Small intestine (tissue), 7 donors: ENCODE results near the gene RAB29. TPM values are rescaled to one million over a fixed set of nuclear protein-coding genes. Genes with fewer than 3 reads are reported as not detected.

Source experiments
- DNase-seq, 2 donors: peaks; one replicate each; pipeline versions ENCODE4 v3.0.0 to v3.0.0-alpha.2; 2013
- FAIRE-seq: peaks from 2 replicates; lab custom pipeline; 2012; peaks lifted over from hg19 to GRCh38; lab: Jason Lieb, UNC
- H3K27ac ChIP-seq, 3 donors: one replicate each; pipeline ENCODE4 v1.5.1; 2013; ENCODE audit warnings: low read length in 2 of 3, mild to moderate bottlenecking in 2 of 3, control low read depth in 1 of 3, inconsistent platforms in 1 of 3, low read depth in 1 of 3, moderate library complexity in 1 of 3
- H3K27me3 ChIP-seq, 3 donors: one replicate each; pipeline ENCODE4 v1.6.1; 2013; ENCODE audit warnings: low read length in 3 of 3, inconsistent platforms in 1 of 3; ENCODE audit not compliant: control insufficient read depth in 3 of 3, insufficient read depth in 3 of 3
- H3K36me3 ChIP-seq, 3 donors: one replicate each; pipeline ENCODE4 v1.6.1; 2013; ENCODE audit warnings: low read length in 3 of 3, inconsistent platforms in 1 of 3, low read depth in 1 of 3, mild to moderate bottlenecking in 1 of 3, moderate library complexity in 1 of 3; ENCODE audit not compliant: control insufficient read depth in 3 of 3, insufficient read depth in 2 of 3
- H3K4me1 ChIP-seq, 3 donors: one replicate each; pipeline ENCODE4 v1.6.1; 2013; ENCODE audit warnings: low read length in 2 of 3, inconsistent platforms in 1 of 3, low read depth in 1 of 3, mild to moderate bottlenecking in 1 of 3, moderate library complexity in 1 of 3; ENCODE audit not compliant: control insufficient read depth in 3 of 3, insufficient read depth in 2 of 3
- H3K4me3 ChIP-seq, 3 donors: one replicate each; pipeline ENCODE4 v1.5.1; 2013; ENCODE audit warnings: low read length in 3 of 3, control low read depth in 1 of 3, inconsistent platforms in 1 of 3, low read depth in 1 of 3, mild to moderate bottlenecking in 1 of 3, moderate library complexity in 1 of 3
- H3K9me3 ChIP-seq, 2 donors: one replicate each; pipeline ENCODE4 v1.6.1; 2013; ENCODE audit warnings: low read depth in 1 of 2, low read length in 1 of 2; ENCODE audit not compliant: control insufficient read depth in 2 of 2, insufficient read depth in 1 of 2
- WGBS, 3 donors: extraction: QIAGEN DNeasy Blood & Tissue Kit; methylation state at CpG; one replicate each; pipeline ENCODE4 v1.1.7; 2013; 5-methylcytosine and 5-hydroxymethylcytosine counted together
- polyA plus RNA-seq, 4 donors: library from polyadenylated mRNA; stranded (reverse) in 3 of 4; unstranded in 1 of 4; fragments of 200-250 nt in 3 of 4; fragments of 120-200 nt in 1 of 4; gene quantifications; one replicate each; pipeline versions ENCODE4 v1.2.1 to v1.2.3, GENCODE V29; 2013
- donor health status: healthy with polysubstance abuse.
- donor health status: control.
- donor health status: control.
- donor health status: Bipolar disorder and iron deficiency.
- donor health status: healthy.

Gene RAB29
- polyA plus RNA-seq, 4 donors: 7.4 to 152 (median 8.9) TPM

GRCh38 chr1:205782627-205783432 lies 7.5 kb upstream of the RAB29 start:
- H3K36me3 ChIP-seq: no peaks in the 10 kb centered on the region
- no peak overlapping the region for H3K4me3 ChIP-seq
- H3K27me3 ChIP-seq: no peaks in the 10 kb centered on the region
- WGBS, 3 donors: 60 to 67% (median 64%) methylated on average over 4 of the region's 4 CpGs
- H3K9me3 ChIP-seq: no peaks in the 10 kb centered on the region
- DNase-seq: no peak
- FAIRE-seq: no peak
- no peak overlapping the region for H3K27ac ChIP-seq
- H3K4me1 ChIP-seq: peaks cover 0 to 23% (median 0%) of the 10 kb centered on the region in 3 donors

GRCh38 chr1:205780335-205780734 lies 5.1 kb upstream of the RAB29 start:
- WGBS, 3 donors: 70 to 86% (median 80%) methylated on average over 5 of the region's 5 CpGs
- no peak overlapping the region for H3K4me3 ChIP-seq
- no peaks in the 10 kb centered on the region for H3K36me3 ChIP-seq
- H3K9me3 ChIP-seq: no peaks in the 10 kb centered on the region
- DNase-seq: no peak
- no peak overlapping the region for H3K27ac ChIP-seq
- H3K27me3 ChIP-seq: no peaks in the 10 kb centered on the region
- H3K4me1 ChIP-seq: peaks cover 0 to 13% (median 0%) of the 10 kb centered on the region in 3 donors
- no peak for FAIRE-seq

- 25 to 70% (median 55%) methylated on average over 2 of the region's 2 CpGs for WGBS, 3 donors
- H3K4me1 ChIP-seq: peaks cover 0 to 9% (median 0%) of the 10 kb centered on the region in 3 donors
- no peak for FAIRE-seq
- H3K9me3 ChIP-seq: no peaks in the 10 kb centered on the region
- H3K36me3 ChIP-seq: no peaks in the 10 kb centered on the region
- H3K27ac ChIP-seq: no peak overlapping the region
- peaks cover 0 to 3% (median 0%) of the 10 kb centered on the region in 3 donors for H3K27me3 ChIP-seq
- H3K4me3 ChIP-seq: no peak overlapping the region
- no peak for DNase-seq
Measured at GRCh38 chr1:205777994-205778393, 2.7 kb upstream of the RAB29 start.

- peaks cover 0 to 7% (median 0%) of the 10 kb centered on the region in 3 donors for H3K4me1 ChIP-seq
- peak overlapping the region in 2 of 3 donors; percentile 52 to 99 for H3K4me3 ChIP-seq
- peaks cover 0 to 9% (median 0%) of the 10 kb centered on the region in 3 donors for H3K36me3 ChIP-seq
- peaks cover 0 to 3% (median 0%) of the 10 kb centered on the region in 3 donors for H3K27me3 ChIP-seq
- peak overlapping the region in 1 of 3 donors; percentile 95 for H3K27ac ChIP-seq
- no peak for DNase-seq
- no peak for FAIRE-seq
- no peaks in the 10 kb centered on the region for H3K9me3 ChIP-seq
Measured at GRCh38 chr1:205775717-205776056, 405 bp upstream of the RAB29 start.

GRCh38 chr1:205774198-205775014 lies 876 bp downstream of the RAB29 start:
- DNase-seq (peak; percentile 23 to 82), FAIRE-seq (no peak)
- Histone ChIP-seq H3K27me3 (peaks cover 0 to 3% (median 0%) of the 10 kb centered on the region in 3 donors), H3K9me3 (no peaks in the 10 kb centered on the region), H3K36me3 (peaks cover 0 to 9% (median 0%) of the 10 kb centered on the region in 3 donors), H3K4me3 (peak overlapping the region; percentile 52 to 99 (median 72)), H3K27ac (peak overlapping the region; percentile 0 to 95 (median 83)), H3K4me1 (peaks cover 0 to 5% (median 0%) of the 10 kb centered on the region in 3 donors)
- WGBS, 3 donors: 6 to 11% (median 7%) methylated on average over 35 to 36 of the region's 36 CpGs

- no peak overlapping the region for H3K4me3 ChIP-seq
- FAIRE-seq (no peak), DNase-seq (no peak)
- H3K27ac ChIP-seq: no peak overlapping the region
- WGBS, 3 donors: 85 to 88% (median 86%) methylated on average over 2 of the region's 2 CpGs
- peaks cover 0 to 9% (median 0%) of the 10 kb centered on the region in 3 donors for H3K36me3 ChIP-seq
- no peaks in the 10 kb centered on the region for H3K9me3 ChIP-seq
- H3K4me1 ChIP-seq: peaks cover 0 to 5% (median 0%) of the 10 kb centered on the region in 3 donors
- H3K27me3 ChIP-seq: peaks cover 0 to 3% (median 0%) of the 10 kb centered on the region in 3 donors
Measured at GRCh38 chr1:205772607-205773032, 2.7 kb downstream of the RAB29 start.

GRCh38 chr1:205770618-205771017 lies 4.7 kb downstream of the RAB29 start:
- DNase-seq: no peak
- no peaks in the 10 kb centered on the region for H3K9me3 ChIP-seq
- H3K27ac ChIP-seq: no peak overlapping the region
- no peak overlapping the region for H3K4me3 ChIP-seq
- FAIRE-seq: no peak
- peaks cover 0 to 9% (median 0%) of the 10 kb centered on the region in 3 donors for H3K36me3 ChIP-seq
- H3K27me3 ChIP-seq: peaks cover 0 to 3% (median 0%) of the 10 kb centered on the region in 3 donors
- WGBS, 3 donors: 91 to 94% (median 92%) methylated on average over 4 of the region's 4 CpGs
- peaks cover 0 to 5% (median 0%) of the 10 kb centered on the region in 3 donors for H3K4me1 ChIP-seq

- H3K9me3 ChIP-seq: no peaks in the 10 kb centered on the region
- WGBS, 3 donors: 82 to 93% (median 83%) methylated on average over 8 of the region's 8 CpGs
- H3K36me3 ChIP-seq: peaks cover 0 to 9% (median 0%) of the 10 kb centered on the region in 3 donors
- H3K4me1 ChIP-seq: peaks cover 0 to 3% (median 0%) of the 10 kb centered on the region in 3 donors
- DNase-seq (no peak), FAIRE-seq (no peak)
- no peaks in the 10 kb centered on the region for H3K27me3 ChIP-seq
- H3K4me3 ChIP-seq: no peak overlapping the region
- no peak overlapping the region for H3K27ac ChIP-seq
Measured at GRCh38 chr1:205769641-205770365, 5.5 kb downstream of the RAB29 start.
